ENCODE results near the gene PTGFR.

GRCh38 chr1:78472851-78473496 lies 17.8 kb upstream of the PTGFR start:
- TF ChIP-seq CTCF (IDR thresholded peaks at IDR 0.05) (no peak), POLR2A (IDR thresholded peaks at IDR 0.05) (no peak), EP300 (IDR thresholded peaks at IDR 0.05) (no peak)

Measured in tibial nerve (tissue), 4 donors.